SKM-1 treated with dmso at 0.1 percent for 144 hours (cell line): ENCODE measurements around the gene ACTA2.
"Not testable (repeated sequence)": the region's sequence is repeated elsewhere in the genome, so short reads cannot be mapped to it uniquely, and the experiment has no call there.

Experiments used
- DNase-seq: peaks from one replicate; lab custom pipeline; 2025; ENCODE audit not compliant: unreplicated experiment; lab: John Stamatoyannopoulos, UW

The ACTA2 gene

GRCh38 chr10:88954458-88955083, 2.0 kb upstream of the ACTA2 start:
- no peak for DNase-seq

- no peak for DNase-seq
Observed at GRCh38 chr10:88953662-88954061, 1.1 kb upstream of the ACTA2 start.

GRCh38 chr10:88949912-88950837, 2.4 kb downstream of the ACTA2 start:
- peak; percentile 44 for DNase-seq

GRCh38 chr10:88949051-88949450, 3.5 kb downstream of the ACTA2 start:
- no peak for DNase-seq

- no peak for DNase-seq
Observed at GRCh38 chr10:88946965-88947590, 5.5 kb downstream of the ACTA2 start.

- DNase-seq: no peak
Observed at GRCh38 chr10:88946200-88946599, 6.4 kb downstream of the ACTA2 start.

- DNase-seq: no peak
Observed at GRCh38 chr10:88944813-88945212, 7.8 kb downstream of the ACTA2 start.

- no peak for DNase-seq
Observed at GRCh38 chr10:88943778-88944177, 8.8 kb downstream of the ACTA2 start.

- DNase-seq: no peak
Observed at GRCh38 chr10:88941026-88941425, 11.5 kb downstream of the ACTA2 start.

- DNase-seq: no peak
Observed at GRCh38 chr10:88938938-88939337, 13.6 kb downstream of the ACTA2 start.

GRCh38 chr10:88938039-88938438, 14.5 kb downstream of the ACTA2 start:
- no peak for DNase-seq

- no peak for DNase-seq
Observed at GRCh38 chr10:88936656-88937055, 15.9 kb downstream of the ACTA2 start.

GRCh38 chr10:88934900-88935672, 17.5 kb downstream of the ACTA2 start:
- peak; percentile 72 for DNase-seq

GRCh38 chr10:88933564-88933963, 19.0 kb downstream of the ACTA2 start:
- DNase-seq: no peak

- peak; percentile 69 for DNase-seq
Observed at GRCh38 chr10:88932539-88933256, 19.9 kb downstream of the ACTA2 start.

GRCh38 chr10:88932029-88932428, 20.5 kb downstream of the ACTA2 start:
- not testable (repeated sequence) for DNase-seq

GRCh38 chr10:88931548-88931947, 21.0 kb downstream of the ACTA2 start:
- DNase-seq: no peak

- DNase-seq: no peak
Observed at GRCh38 chr10:88928254-88928653, 24.3 kb downstream of the ACTA2 start.

GRCh38 chr10:88927416-88927690, 25.2 kb downstream of the ACTA2 start:
- DNase-seq: no peak

GRCh38 chr10:88926566-88927415, 25.8 kb downstream of the ACTA2 start:
- DNase-seq: peak; percentile 85
